Ecto neural progenitor cell (in vitro differentiated cells): Measurements from ENCODE around the gene FOXA2.
A peak's percentile ranks its signal among the peaks of the same experiment; 100 is the strongest.

Experiments used
- DNase-seq: peaks from one replicate; pipeline ENCODE4 v3.0.0-alpha.2; 2018; ENCODE audit warnings: low spot score

The FOXA2 gene

DNA sequence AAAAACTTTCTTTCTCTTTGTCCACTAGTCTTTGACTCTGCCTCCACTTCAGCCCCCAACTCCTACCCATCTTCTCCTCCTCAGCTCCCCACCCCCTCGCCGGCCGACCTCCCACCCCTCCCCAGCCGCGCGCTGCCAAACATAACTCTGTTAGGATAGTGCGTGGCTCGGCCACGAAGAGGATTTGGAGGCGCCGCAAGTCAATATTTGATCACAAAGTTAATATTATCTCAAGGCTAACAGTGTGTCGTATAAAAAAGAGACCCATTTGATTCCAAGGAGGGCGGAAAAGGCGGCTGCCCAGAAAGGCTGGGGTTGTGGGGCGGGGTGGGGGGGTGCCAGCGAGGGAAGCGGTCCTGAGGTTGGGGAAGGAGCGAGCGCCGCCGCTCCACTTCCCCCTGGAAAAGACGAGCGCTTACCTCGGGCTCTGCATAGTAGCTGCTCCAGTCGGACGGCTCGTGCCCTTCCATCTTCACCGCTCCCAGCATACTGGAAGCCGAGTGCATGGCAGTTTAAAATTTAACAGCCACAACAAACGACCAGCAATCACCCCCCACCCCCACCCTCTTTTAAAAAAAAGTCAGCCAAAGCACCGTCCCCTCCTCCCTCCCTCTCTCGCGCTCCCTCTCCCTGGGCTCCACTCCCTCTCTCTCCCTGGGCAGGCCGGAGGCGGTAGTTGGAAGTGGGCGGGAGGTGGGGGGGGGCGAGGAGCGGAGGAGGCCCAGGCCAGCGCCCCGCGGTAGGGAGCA, 425 bp downstream of the FOXA2 start:
- DNase-seq, result no peak

DNA sequence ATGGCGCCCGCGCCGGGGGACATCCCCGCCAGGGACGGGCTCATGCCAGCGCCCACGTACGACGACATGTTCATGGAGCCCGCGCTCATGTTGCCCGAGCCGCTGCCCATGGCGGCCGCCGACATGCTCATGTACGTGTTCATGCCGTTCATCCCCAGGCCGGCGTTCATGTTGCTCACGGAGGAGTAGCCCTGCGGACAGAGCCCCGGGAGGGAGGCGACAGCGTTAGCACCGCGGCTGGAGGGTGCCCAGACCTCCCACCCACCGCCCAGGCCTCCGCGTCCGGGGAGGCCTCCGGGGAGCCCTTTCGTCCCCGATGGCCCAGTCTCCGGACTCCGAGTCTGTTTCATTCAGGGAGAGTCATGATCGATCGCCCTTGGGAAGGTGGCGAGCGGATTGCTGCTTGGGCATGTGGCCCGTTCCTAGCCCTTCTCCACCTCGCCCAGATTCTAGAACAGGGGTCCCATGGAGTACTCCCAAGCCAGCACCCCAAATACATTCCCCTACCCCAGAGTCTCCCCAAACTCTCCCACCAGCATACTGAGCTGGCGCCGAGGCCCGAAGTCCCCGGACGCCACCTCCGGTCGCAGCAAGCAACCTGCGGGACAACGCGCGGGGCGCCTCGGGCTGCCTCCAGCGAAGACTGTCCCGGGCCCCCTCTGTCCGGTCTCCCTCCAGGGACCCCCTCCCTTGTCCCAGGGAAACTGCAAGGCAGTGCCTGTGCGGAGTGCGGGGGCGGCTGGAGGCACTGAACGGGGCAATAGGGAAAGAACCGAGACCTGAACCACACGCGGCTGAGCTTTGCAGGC, 1.2 kb downstream of the FOXA2 start:
- DNase-seq, result peak; percentile 67

DNA sequence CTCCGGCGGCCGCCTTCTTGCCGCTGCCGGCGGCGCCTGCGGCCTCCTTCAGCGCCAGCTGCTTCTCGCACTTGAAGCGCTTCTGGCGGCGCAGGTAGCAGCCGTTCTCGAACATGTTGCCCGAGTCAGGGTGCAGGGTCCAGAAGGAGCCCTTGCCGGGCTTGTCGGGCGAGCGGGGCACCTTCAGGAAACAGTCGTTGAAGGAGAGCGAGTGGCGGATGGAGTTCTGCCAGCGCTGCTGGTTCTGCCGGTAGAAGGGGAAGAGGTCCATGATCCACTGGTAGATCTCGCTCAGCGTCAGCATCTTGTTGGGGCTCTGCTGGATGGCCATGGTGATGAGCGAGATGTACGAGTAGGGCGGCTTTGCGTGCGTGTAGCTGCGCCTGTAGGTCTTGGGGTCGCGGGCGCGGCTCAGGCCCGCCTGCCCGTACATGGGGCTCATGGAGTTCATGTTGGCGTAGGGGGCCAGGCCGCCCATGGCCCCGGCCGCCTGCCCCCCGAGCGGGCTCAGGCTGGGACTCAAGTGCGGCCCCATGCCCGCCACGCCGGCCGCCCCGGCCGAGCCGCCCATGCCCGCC, 1.9 kb downstream of the FOXA2 start:
- no peak for DNase-seq

- DNase-seq, result no peak
Observed at GRCh38 chr20:22581437-22582385, 2.7 kb downstream of the FOXA2 start.

GRCh38 chr20:22579711-22580697, 4.4 kb downstream of the FOXA2 start:
- no peak for DNase-seq

DNA sequence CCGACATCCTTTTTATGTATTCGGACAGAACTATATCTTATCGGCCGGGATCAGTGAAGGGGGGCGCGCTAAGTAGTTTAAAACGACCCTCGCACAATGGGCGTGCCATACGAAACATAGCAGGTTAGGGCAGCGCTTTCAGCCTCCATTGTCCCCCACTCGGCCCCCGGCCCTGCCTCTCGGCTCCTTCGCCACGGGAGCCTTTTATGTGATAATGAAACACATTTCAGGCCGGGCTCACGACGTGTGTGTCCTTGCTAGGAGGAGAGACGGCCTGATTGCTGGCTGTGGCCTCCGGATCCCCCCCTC, 5.3 kb downstream of the FOXA2 start:
- DNase-seq, result peak; percentile 82

GRCh38 chr20:22578221-22579118, 5.9 kb downstream of the FOXA2 start:
- no peak for DNase-seq

GRCh38 chr20:22577515-22578220, 6.7 kb downstream of the FOXA2 start:
- DNase-seq, result no peak

DNA sequence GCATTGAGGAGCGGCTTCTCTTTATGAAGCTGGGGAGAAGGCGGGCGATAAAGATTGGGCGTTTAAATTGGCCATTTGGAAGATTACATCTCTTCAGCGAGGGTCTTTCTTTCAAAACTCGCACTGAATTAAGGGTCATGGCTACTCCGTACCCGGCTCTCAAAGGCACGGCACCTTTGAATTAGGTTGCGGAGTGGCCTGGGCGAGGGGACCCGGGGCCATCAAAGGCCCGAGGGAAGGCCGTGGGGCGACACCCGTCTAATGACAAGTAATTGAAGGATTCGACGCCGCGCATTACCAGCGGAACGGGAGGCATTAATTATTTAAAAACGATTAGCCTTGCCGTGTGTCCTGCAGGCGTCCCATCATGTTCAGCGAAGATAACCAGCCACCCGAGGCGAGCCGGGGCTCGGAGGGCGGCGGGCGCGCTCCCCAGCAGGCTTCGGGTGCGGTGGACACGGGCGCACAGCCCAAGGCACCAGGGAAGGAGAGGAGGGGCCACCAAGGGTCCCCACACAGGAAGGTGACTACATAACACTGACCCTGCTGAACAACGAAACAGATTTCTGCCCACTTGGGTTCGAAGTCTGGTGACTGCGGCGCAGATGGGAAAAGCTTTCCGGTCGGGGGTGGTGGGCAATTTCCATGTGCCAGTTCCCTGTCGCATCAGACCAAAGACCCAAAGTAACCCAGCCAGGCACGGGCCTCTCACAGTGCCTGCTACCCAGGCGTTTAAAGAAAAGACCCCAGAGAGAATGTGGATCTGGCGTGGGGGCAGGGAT, 7.4 kb downstream of the FOXA2 start:
- no peak for DNase-seq

GRCh38 chr20:22576273-22576672, 8.1 kb downstream of the FOXA2 start:
- no peak for DNase-seq

GRCh38 chr20:22575737-22576136, 8.6 kb downstream of the FOXA2 start:
- no peak for DNase-seq

DNA sequence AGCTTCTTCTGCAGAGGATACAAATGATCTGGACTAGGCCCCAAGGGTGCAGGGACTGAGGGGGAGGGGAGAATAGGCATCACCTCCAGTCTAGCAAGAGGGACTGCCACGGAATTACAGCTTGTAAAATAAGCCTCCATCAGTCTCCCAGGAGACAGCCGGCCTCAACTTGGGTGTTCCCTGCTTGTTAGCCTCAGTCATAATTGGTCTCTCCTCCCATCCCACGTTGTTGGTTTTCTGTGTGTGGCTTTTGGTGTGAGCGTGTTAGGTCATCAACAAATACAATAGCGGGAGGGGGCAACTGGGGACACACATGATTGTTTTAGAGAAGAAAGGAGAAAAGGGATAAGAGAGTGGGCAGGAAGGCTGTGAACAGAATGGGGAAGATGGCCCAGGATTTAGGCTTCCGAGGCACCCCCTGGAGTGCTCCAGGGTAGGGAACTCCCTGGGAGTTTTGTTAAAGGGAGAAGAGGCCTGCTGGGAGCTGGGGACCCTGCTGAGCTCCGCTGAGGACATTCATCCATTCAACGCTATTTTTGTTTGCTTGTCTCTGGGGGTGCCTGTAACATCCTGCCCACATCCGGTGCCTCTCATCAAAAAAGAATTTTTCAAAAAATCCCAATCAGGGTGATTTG, 9.2 kb downstream of the FOXA2 start:
- DNase-seq, result no peak

GRCh38 chr20:22574545-22575086, 9.8 kb downstream of the FOXA2 start:
- no peak for DNase-seq

DNA sequence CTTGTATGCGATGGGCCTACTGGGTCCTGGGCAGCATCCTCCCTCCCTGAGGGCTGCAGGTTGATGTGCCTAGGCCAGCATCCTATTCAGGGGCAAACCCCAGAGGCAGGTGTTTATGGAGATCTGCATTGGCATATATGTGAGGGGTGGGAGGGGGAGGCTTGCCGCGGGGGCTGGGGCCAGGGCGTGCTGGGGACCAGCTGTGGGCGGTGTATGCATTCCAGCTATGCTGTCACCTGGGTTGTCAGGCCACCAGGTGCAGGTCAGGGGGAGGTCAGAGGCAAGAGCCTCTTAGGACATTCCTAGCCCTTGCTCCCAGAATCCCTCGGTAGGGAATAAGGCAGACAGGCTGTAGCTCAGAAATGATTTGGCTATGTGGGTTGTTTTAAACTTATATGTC, 11.9 kb downstream of the FOXA2 start:
- DNase-seq, result no peak

- no peak for DNase-seq
Observed at GRCh38 chr20:22572023-22572422, 12.3 kb downstream of the FOXA2 start.

- DNase-seq, result no peak
Observed at GRCh38 chr20:22569353-22569752, 15.0 kb downstream of the FOXA2 start.

DNA sequence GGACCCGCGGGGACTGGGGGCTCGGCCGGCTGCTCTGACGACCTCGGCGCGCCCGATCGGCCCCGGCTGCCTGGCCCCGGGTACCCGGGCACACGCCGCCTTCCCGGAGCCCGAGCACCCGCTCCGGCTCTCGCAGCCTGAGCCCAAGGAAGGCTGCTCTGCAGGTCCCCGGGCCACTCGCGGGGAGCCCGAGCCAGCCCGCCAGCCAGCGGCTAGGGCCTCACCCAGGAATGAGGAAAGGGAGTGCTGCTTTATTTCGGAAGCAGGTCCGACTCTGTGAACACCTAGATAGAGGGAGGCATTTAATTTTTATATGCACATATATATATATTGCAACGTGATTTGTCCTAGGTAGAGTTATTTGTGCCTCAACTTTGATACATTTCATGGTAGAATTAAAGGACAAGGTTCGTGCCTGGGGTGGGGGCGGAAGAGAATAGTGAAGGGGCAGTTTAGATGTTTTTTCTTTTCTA, 15.5 kb downstream of the FOXA2 start:
- no peak for DNase-seq
